NCI-H128 (cell line): ENCODE results near the gene OSBPL3.
"Not testable (repeated sequence)": the region's sequence is repeated elsewhere in the genome, so short reads cannot be mapped to it uniquely, and the experiment has no call there.

ENCODE experiments used
- DNase-seq: peaks from one replicate; lab custom pipeline; 2025; ENCODE audit not compliant: unreplicated experiment; lab: John Stamatoyannopoulos, UW

Gene OSBPL3

GRCh38 chr7:24922099-24922773 lies 57.7 kb downstream of the OSBPL3 start:
- no peak for DNase-seq

GRCh38 chr7:24921362-24921679 lies 58.7 kb downstream of the OSBPL3 start:
- no peak for DNase-seq

GRCh38 chr7:24920451-24921361 lies 59.3 kb downstream of the OSBPL3 start:
- no peak for DNase-seq

- DNase-seq: no peak
Observed at GRCh38 chr7:24917510-24918239, 62.3 kb downstream of the OSBPL3 start.

GRCh38 chr7:24916463-24917040 lies 63.4 kb downstream of the OSBPL3 start:
- no peak for DNase-seq

- no peak for DNase-seq
Observed at GRCh38 chr7:24914465-24914859, 65.5 kb downstream of the OSBPL3 start.

- DNase-seq: no peak
Observed at GRCh38 chr7:24913801-24914464, 66.0 kb downstream of the OSBPL3 start.

GRCh38 chr7:24912874-24913514 lies 67.0 kb downstream of the OSBPL3 start:
- no peak for DNase-seq

GRCh38 chr7:24912424-24912823 lies 67.6 kb downstream of the OSBPL3 start:
- DNase-seq: no peak

GRCh38 chr7:24911213-24911603 lies 68.8 kb downstream of the OSBPL3 start:
- no peak for DNase-seq

- DNase-seq: no peak
Observed at GRCh38 chr7:24910551-24911212, 69.3 kb downstream of the OSBPL3 start.

- no peak for DNase-seq
Observed at GRCh38 chr7:24908727-24909126, 71.3 kb downstream of the OSBPL3 start.

GRCh38 chr7:24908166-24908565 lies 71.8 kb downstream of the OSBPL3 start:
- no peak for DNase-seq

- no peak for DNase-seq
Observed at GRCh38 chr7:24907311-24907886, 72.6 kb downstream of the OSBPL3 start.

- DNase-seq: no peak
Observed at GRCh38 chr7:24905996-24906770, 73.8 kb downstream of the OSBPL3 start.

- not testable (repeated sequence) for DNase-seq
Observed at GRCh38 chr7:24903992-24904391, 76.0 kb downstream of the OSBPL3 start.

GRCh38 chr7:24903559-24903958 lies 76.4 kb downstream of the OSBPL3 start:
- DNase-seq: no peak

- no peak for DNase-seq
Observed at GRCh38 chr7:24902931-24903330, 77.0 kb downstream of the OSBPL3 start.

- no peak for DNase-seq
Observed at GRCh38 chr7:24902276-24902675, 77.7 kb downstream of the OSBPL3 start.
